ENCODE measurements around the gene ARMH4. TPM values are rescaled to one million over a fixed set of nuclear protein-coding genes. Genes with fewer than 3 reads are reported as not detected.

Gene ARMH4
- total and polyA plus RNA-seq, 12 donors = 1.1 to 23.2 (median 9.0) TPM

- H3K27me3 ChIP-seq = no peaks in the 10 kb centered on the region
- intact Hi-C loops (cut with DNase I) = loop anchor here (5.0 to 10.0 kb wide), 3 partner anchors 189 to 586 kb away; no protein-coding TSS in a partner anchor
- no peak overlapping the region for H3K27ac ChIP-seq
- H3K9me3 ChIP-seq (replicated peaks in 1 of 3) = no peaks in the 10 kb centered on the region
- TF ChIP-seq POLR2A (IDR thresholded peaks at IDR 0.05) (no peak), CTCF (IDR thresholded peaks at IDR 0.05) (no peak)
- H3K36me3 ChIP-seq (replicated peaks in 1 of 2) = no peaks in the 10 kb centered on the region
- 64 to 80% (median 72%) methylated on average over 3 of the region's 3 CpGs for WGBS, 4 donors
- no peak overlapping the region for H3K4me3 ChIP-seq
- no peaks in the 10 kb centered on the region for H3K4me1 ChIP-seq (replicated peaks in 1 of 2)
- no peak for DNase-seq
Measured at GRCh38 chr14:58073516-58073915, 78.5 kb downstream of the ARMH4 start.

GRCh38 chr14:58072288-58073071 is 79.5 kb downstream of the ARMH4 start:
- Histone ChIP-seq H3K27me3 (no peaks in the 10 kb centered on the region), H3K27ac (no peak overlapping the region), H3K36me3 (replicated peaks in 1 of 2) (no peaks in the 10 kb centered on the region), H3K4me1 (replicated peaks in 1 of 2) (no peaks in the 10 kb centered on the region), H3K9me3 (replicated peaks in 1 of 3) (no peaks in the 10 kb centered on the region), H3K4me3 (peak overlapping the region in 2 of 4 donors; percentile 3 to 8)
- 29 to 33% (median 31%) methylated on average over 17 of the region's 17 CpGs for WGBS, 4 donors
- peak; percentile 34 to 74 (median 53) for DNase-seq
- TF ChIP-seq CTCF (IDR thresholded peaks at IDR 0.05) (peak; percentile 52 to 79 (median 74)), POLR2A (IDR thresholded peaks at IDR 0.05) (no peak)
- intact Hi-C loops (cut with DNase I) = loop anchor here (5.0 to 10.0 kb wide), 3 partner anchors 188 to 585 kb away; no protein-coding TSS in a partner anchor

GRCh38 chr14:58071341-58071740 is 80.7 kb downstream of the ARMH4 start:
- intact Hi-C loops (cut with DNase I) = loop anchor here (5.0 to 10.0 kb wide), 3 partner anchors 187 to 584 kb away; no protein-coding TSS in a partner anchor
- no peaks in the 10 kb centered on the region for H3K4me1 ChIP-seq (replicated peaks in 1 of 2)
- no peak overlapping the region for H3K27ac ChIP-seq
- peak in 5 of 7 donors; percentile 9 to 54 (median 22) for DNase-seq
- no peak overlapping the region for H3K4me3 ChIP-seq
- H3K9me3 ChIP-seq (replicated peaks in 1 of 3) = no peaks in the 10 kb centered on the region
- H3K36me3 ChIP-seq (replicated peaks in 1 of 2) = no peaks in the 10 kb centered on the region
- no peaks in the 10 kb centered on the region for H3K27me3 ChIP-seq
- no peak for TF ChIP-seq CTCF (IDR thresholded peaks at IDR 0.05)
- no peak for TF ChIP-seq POLR2A (IDR thresholded peaks at IDR 0.05)
- WGBS, 4 donors = 18 to 30% (median 26%) methylated on average over 1 of the region's 1 CpG

- intact Hi-C loops (cut with DNase I) = loop anchor here in 1 of 2 donors (10.0 kb wide), 1 partner anchor 194 kb away; no protein-coding TSS in a partner anchor
Measured at GRCh38 chr14:58068306-58068705, 83.7 kb downstream of the ARMH4 start.

More at GRCh38 chr14:58068306-58068705, 83.7 kb downstream of the ARMH4 start:
- TF ChIP-seq POLR2A (IDR thresholded peaks at IDR 0.05) = no peak
- TF ChIP-seq CTCF (IDR thresholded peaks at IDR 0.05) = no peak
- Histone ChIP-seq H3K36me3 (replicated peaks in 1 of 2) (no peaks in the 10 kb centered on the region), H3K4me1 (replicated peaks in 1 of 2) (no peaks in the 10 kb centered on the region), H3K27ac (no peak overlapping the region), H3K9me3 (replicated peaks in 1 of 3) (no peaks in the 10 kb centered on the region), H3K27me3 (no peaks in the 10 kb centered on the region), H3K4me3 (no peak overlapping the region)
- WGBS, 4 donors = 92 to 100% (median 95%) methylated on average over 1 of the region's 1 CpG
- no peak for DNase-seq
